Astrocyte of the spinal cord (primary cell): ENCODE results near the gene H1-8.
"Not testable (repeated sequence)": the region's sequence is repeated elsewhere in the genome, so short reads cannot be mapped to it uniquely, and the experiment has no call there.

ENCODE experiments used
- DNase-seq: peaks from one replicate; pipeline ENCODE4 v3.0.0; 2011; ENCODE audit warnings: low read depth, low spot score
- H3K4me3 ChIP-seq: 2 replicates; pipeline ENCODE4 v1.5.1; 2011; ENCODE audit warnings: low read depth, mild to moderate bottlenecking, low read length, moderate library complexity
- CTCF ChIP-seq: IDR thresholded peaks from 2 replicates; pipeline ENCODE4 v1.5.1; 2012; ENCODE audit warnings: low read depth, mild to moderate bottlenecking, low read length, inconsistent platforms
- in situ Hi-C: cut with HindIII; loops from 2 replicates; pipeline ENCODE4 v1.10.0; 2017; ENCODE audit warnings: low sequenced_read_pairs

Gene H1-8, protein sequence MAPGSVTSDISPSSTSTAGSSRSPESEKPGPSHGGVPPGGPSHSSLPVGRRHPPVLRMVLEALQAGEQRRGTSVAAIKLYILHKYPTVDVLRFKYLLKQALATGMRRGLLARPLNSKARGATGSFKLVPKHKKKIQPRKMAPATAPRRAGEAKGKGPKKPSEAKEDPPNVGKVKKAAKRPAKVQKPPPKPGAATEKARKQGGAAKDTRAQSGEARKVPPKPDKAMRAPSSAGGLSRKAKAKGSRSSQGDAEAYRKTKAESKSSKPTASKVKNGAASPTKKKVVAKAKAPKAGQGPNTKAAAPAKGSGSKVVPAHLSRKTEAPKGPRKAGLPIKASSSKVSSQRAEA

DNA sequence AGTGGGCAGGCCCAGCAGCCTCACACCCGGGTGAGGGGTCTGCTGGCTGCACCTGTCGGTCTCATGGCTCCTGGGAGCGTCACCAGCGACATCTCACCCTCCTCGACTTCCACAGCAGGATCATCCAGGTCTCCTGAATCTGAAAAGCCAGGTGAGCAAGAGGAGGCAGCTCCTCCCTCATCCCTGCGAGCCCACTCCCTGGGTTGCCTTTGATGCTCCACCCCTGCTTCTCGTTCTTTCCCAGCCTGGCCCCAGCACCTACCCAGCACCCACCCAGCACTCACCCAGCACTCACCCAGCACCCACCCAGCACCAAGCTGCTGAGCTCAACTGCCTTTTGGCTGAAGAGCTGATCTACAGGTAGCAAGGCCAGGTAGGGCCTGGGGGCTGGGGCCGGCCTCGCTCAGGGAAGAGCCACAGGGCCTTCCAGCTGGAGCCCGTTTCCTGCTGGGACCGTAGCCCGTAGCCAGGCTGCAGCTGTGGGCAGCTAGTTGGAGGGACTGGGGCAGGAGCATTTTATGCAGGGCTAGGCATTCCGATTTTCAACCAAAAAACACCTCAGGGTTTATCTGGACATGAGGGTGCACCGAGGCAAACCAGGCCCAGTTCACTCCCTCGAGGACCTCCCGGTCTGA lies at the start of gene H1-8:
Gene H1-8 (plus strand): TSS at position 20 of the 635 bp plus-strand sequence. CDS start 44 bp downstream, at position 64.
- no peak for DNase-seq
- in situ Hi-C loops = no loop called here
- no peak for TF ChIP-seq CTCF
- H3K4me3 ChIP-seq = no peak within 1 kb of the TSS

DNA sequence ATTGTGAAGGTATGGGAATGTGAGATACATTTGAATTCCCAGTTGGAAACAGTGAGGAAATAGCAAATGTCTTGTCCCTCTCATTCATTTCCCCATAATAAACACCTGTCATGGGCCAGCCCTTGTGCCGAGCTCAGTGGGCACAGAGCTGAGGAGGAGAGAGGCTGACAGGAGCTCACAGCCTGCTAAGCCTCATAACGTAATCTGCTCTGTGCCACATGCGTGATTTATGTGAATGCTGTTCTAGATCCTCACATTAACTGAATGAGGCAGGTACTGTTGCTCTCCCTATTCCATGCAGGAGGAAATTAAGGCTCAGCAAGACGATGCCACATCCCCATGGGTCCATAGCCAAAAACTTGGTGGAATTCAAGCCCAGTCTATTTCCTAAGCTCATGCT lies 49.8 kb upstream of the H1-8 start:
- no peak for TF ChIP-seq CTCF
- in situ Hi-C loops = no loop called here
- DNase-seq = no peak
- H3K4me3 ChIP-seq = no peak overlapping the region

DNA sequence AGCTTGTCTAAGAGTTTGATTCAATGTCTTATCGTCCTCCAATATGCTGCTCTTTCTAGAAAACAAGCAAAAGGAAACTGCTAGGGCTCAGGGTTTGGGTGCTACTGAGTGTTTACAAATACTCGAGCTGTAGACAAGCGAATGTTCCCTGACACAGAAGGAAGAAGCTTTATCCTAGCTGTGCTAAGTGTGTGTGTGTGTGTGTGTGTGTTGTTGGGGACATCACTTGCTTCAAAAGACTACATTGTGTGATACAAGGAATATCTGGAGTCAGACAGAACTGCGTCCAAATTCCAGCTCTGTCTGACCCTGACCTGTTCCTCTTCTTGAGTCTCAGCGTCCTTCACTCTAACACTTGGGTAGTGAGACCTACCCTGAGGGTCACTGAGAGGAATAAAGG lies 48.5 kb upstream of the H1-8 start:
- H3K4me3 ChIP-seq, in situ Hi-C loops, DNase-seq: not testable (repeated sequence)

- in situ Hi-C loops, H3K4me3 ChIP-seq: not testable (repeated sequence)
- DNase-seq = peak; percentile 55
Observed at GRCh38 chr3:129495006-129495639, 47.9 kb upstream of the H1-8 start.

DNA sequence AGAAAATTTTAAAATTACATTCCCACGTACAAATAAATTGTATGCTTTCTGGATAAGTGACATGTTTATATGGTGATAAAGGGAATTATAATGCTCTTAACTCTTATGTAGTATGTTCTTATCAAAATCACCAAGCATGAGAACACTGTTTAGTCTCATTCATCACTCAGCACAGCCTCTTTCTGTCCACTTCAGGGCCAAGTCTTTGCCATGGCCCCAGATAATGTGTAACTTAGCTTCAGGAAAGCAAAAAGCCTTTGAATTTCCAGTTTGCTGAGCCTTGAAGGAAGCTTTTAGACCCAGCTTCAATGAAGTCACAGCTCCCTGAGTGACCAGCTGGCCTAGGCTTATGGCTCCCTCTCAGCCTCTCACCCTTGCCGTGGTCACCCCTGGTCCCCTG lies 45.1 kb upstream of the H1-8 start:
- in situ Hi-C loops, H3K4me3 ChIP-seq, DNase-seq: not testable (repeated sequence)

GRCh38 chr3:129498603-129499488 lies 44.1 kb upstream of the H1-8 start:
- DNase-seq, H3K4me3 ChIP-seq, in situ Hi-C loops: not testable (repeated sequence)

DNA sequence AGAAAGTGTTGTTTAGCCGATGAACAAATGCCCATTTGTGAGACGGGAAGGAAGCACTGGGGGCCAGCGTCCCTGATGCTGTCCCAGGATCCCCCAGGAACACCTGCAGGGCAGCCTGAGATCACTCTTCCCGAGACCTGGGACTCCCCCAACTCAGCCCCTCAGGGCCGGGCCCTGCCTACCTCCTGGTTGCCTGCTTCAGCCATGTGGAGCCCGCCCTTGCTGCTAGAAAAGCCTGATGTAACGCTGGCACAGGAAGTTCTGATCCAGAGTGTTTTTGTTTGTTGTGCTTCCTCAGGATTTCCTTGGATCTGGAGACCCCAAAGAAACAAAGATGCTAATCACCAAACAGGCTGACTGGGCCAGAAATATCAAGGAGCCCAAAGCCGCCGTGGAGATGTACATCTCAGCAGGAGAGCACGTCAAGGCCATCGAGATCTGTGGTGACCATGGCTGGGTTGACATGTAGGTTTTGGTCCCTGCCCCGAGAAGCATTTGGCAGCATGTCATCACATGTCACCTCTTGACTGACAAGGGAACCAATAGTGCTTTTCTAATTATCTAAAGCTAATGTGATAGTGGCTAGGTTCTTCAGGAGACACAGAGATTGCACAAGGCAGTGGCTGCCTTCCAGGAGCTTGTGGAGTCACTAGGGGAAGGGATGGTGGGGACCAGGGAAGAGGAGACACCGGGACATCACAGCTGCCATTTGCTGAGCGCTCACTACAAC lies 43.2 kb upstream of the H1-8 start:
- DNase-seq, in situ Hi-C loops, H3K4me3 ChIP-seq: not testable (repeated sequence)

GRCh38 chr3:129500334-129500658 lies 42.7 kb upstream of the H1-8 start:
- no peak for TF ChIP-seq CTCF
- no peak for DNase-seq
- no peak overlapping the region for H3K4me3 ChIP-seq
- in situ Hi-C loops = no loop called here
